ENCODE measurements around the gene GBX2. TPM values are rescaled to one million over a fixed set of nuclear protein-coding genes. Genes with fewer than 3 reads are reported as not detected.
A peak's percentile ranks its signal among the peaks of the same experiment; 100 is the strongest.

GBX2 gene
- total RNA-seq, 4 donors from 2014 or later = not detected

GRCh38 chr2:236179236-236180075 is 11.3 kb upstream of the GBX2 start:
- Histone ChIP-seq H3K27ac (no peak overlapping the region), H3K4me1 (peaks cover 0 to 27% (median 7%) of the 10 kb centered on the region in 3 donors), H3K27me3 (peaks cover 98% of the 10 kb centered on the region), H3K36me3 (no peaks in the 10 kb centered on the region), H3K4me3 (no peak overlapping the region), H3K9me3 (peaks cover 0 to 4% (median 0%) of the 10 kb centered on the region in 3 donors)
- no peak for ATAC-seq
- no peak for TF ChIP-seq POLR2AphosphoS5 (IDR thresholded peaks at IDR 0.05)
- TF ChIP-seq POLR2A (IDR thresholded peaks at IDR 0.05) = no peak
- no peak for TF ChIP-seq EP300 (IDR thresholded peaks at IDR 0.05)
- no peak for TF ChIP-seq CTCF (IDR thresholded peaks at IDR 0.05)
- 0 to 6% methylated on average over 1 to 20 of the region's 59 CpGs for whole genome bisulfite sequencing, 2 donors (ENCODE audit: low coverage in 1 of 2)

GRCh38 chr2:236178890-236179235 is 10.7 kb upstream of the GBX2 start:
- 3 to 4% methylated on average over 5 to 10 of the region's 15 CpGs for WGBS, 2 donors (ENCODE audit: low coverage in 1 of 2)
- Histone ChIP-seq H3K27ac (no peak overlapping the region), H3K9me3 (no peaks in the 10 kb centered on the region), H3K4me1 (peaks cover 0 to 27% (median 7%) of the 10 kb centered on the region in 3 donors), H3K27me3 (peaks cover 98% of the 10 kb centered on the region), H3K36me3 (no peaks in the 10 kb centered on the region), H3K4me3 (peak overlapping the region in 1 of 2 donors; percentile 37)
- no peak for ATAC-seq
- no peak for TF ChIP-seq POLR2A (IDR thresholded peaks at IDR 0.05)
- TF ChIP-seq POLR2AphosphoS5 (IDR thresholded peaks at IDR 0.05) = no peak
- no peak for TF ChIP-seq EP300 (IDR thresholded peaks at IDR 0.05)
- TF ChIP-seq CTCF (IDR thresholded peaks at IDR 0.05) = no peak

GRCh38 chr2:236177967-236178889 is 10.0 kb upstream of the GBX2 start:
- Histone ChIP-seq H3K36me3 (no peaks in the 10 kb centered on the region), H3K4me1 (peaks cover 0 to 33% (median 7%) of the 10 kb centered on the region in 3 donors), H3K27ac (no peak overlapping the region), H3K4me3 (peak overlapping the region in 1 of 2 donors; percentile 37), H3K27me3 (peaks cover 98% of the 10 kb centered on the region), H3K9me3 (no peaks in the 10 kb centered on the region)
- peak; percentile 48 to 80 (median 69) for TF ChIP-seq CTCF (IDR thresholded peaks at IDR 0.05)
- TF ChIP-seq POLR2AphosphoS5 (IDR thresholded peaks at IDR 0.05) = no peak
- 5% methylated on average over 7 to 21 of the region's 65 CpGs for WGBS, 2 donors (ENCODE audit: low coverage in 1 of 2)
- peak; percentile 51 for ATAC-seq

GRCh38 chr2:236177604-236177966 is 9.4 kb upstream of the GBX2 start:
- H3K4me3 ChIP-seq = no peak overlapping the region
- peak; percentile 67 for ATAC-seq
- H3K27me3 ChIP-seq = peaks cover 98% of the 10 kb centered on the region
- no peaks in the 10 kb centered on the region for H3K36me3 ChIP-seq
- peaks cover 0 to 40% (median 9%) of the 10 kb centered on the region in 3 donors for H3K4me1 ChIP-seq
- TF ChIP-seq EP300 (IDR thresholded peaks at IDR 0.05) (no peak), POLR2AphosphoS5 (IDR thresholded peaks at IDR 0.05) (no peak), POLR2A (IDR thresholded peaks at IDR 0.05) (no peak), CTCF (IDR thresholded peaks at IDR 0.05) (no peak)
- no peaks in the 10 kb centered on the region for H3K9me3 ChIP-seq
- H3K27ac ChIP-seq = no peak overlapping the region
- WGBS, 2 donors (ENCODE audit: low coverage in 1 of 2) = 12% methylated on average over 3 of the region's 20 CpGs; no CpG with 5 or more reads in 1 of the 2 donors

Data from gastroesophageal sphincter (tissue), 4 donors.